Activated CD8-positive, alpha-beta T cell treated with anti-CD3 and anti-CD28 coated beads, Interleukin-2, amount 10 ng/mL, durations not matched to agents 7 days and 5 days (primary cell): ENCODE data around the gene STX1B. TPM values are rescaled to one million over a fixed set of nuclear protein-coding genes. Genes with fewer than 3 reads are reported as not detected.
A peak's percentile ranks its signal among the peaks of the same experiment; 100 is the strongest.

Experiments used
- ATAC-seq: fragments of 150-1000 bp; cut with Tn5 transposase; one replicate; pipeline ENCODE4 v1.10.0; 2021; ENCODE audit warnings: moderate library complexity
- CTCF ChIA-PET: fragments of 350-600 bp; sonication (Branson Sonifier 250); formaldehyde crosslinking; loops from one replicate; lab custom pipeline; 2021; ENCODE audit warnings: antibody characterized with exemption; lab: Charles Lee
- POLR2A ChIA-PET: fragments of 350-600 bp; sonication (Branson Sonifier 250); formaldehyde crosslinking; loops from one replicate; lab custom pipeline; 2021; ENCODE audit warnings: antibody characterized with exemption; lab: Charles Lee
- DNase-seq: peaks from one replicate; pipeline ENCODE4 v3.0.0-alpha.2; 2020
- H3K27ac Mint-ChIP-seq: one replicate; pipeline ENCODE4 v1.8.0; 2021; ENCODE audit warnings: mild to moderate bottlenecking, mixed read lengths
- H3K27me3 Mint-ChIP-seq: one replicate; pipeline ENCODE4 v1.8.0; 2021; ENCODE audit warnings: low read depth, mixed read lengths
- H3K36me3 Mint-ChIP-seq: one replicate; pipeline ENCODE4 v1.8.0; 2021; ENCODE audit warnings: low read depth, mixed read lengths
- H3K4me1 Mint-ChIP-seq: one replicate; pipeline ENCODE4 v1.8.0; 2021; ENCODE audit warnings: low read depth, mixed read lengths
- H3K4me3 Mint-ChIP-seq: one replicate; pipeline ENCODE4 v1.8.0; 2021; ENCODE audit warnings: mild to moderate bottlenecking, mixed read lengths
- H3K9me3 Mint-ChIP-seq: one replicate; pipeline ENCODE4 v1.8.0; 2022; ENCODE audit warnings: mixed read lengths; ENCODE audit not compliant: insufficient read depth
- total RNA-seq, 2 experiments: library from RNA; stranded (reverse); gene quantifications; one replicate each; pipeline ENCODE4 v1.2.3, GENCODE V29; 2021

Gene STX1B
- total RNA-seq, 2 experiments from 2014 or later: 1.7 to 2.2 TPM

DNA sequence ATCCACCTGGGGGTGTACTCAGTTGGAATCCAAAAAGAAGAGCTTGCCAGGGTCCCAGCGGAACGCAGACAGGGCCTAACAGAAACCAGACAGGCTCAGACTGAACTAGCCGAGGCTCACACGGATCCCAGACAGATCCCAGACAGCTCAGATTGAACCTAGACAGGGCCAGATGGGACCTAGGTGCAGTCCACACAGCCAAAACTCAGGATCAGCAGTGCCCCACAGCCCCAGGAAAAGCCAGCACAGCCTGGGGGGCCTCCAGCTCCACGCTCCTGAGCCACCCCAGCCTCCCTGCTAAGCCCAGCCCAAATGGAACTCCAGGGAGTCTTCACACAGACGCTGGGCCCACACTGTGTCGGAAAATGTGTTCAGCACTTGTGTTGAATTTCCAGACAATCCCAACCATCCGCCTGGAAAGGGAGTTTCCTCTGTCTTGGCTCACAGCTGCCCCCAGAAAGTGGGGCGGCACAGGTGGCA, 7.5 kb downstream of the STX1B start:
- ChIA-PET POLR2A (interaction anchor here (0.6 kb wide), 2 partner anchors 17 to 112 kb away, joined by 3 read pairs; no protein-coding TSS in a partner anchor), CTCF (interaction anchor here (1.1 to 2.1 kb wide), 2 partner anchors 19 to 139 kb away, joined by 3 to 9 read pairs; partner anchors contain the start of gene HSD3B7)
- ATAC-seq (no peak), DNase-seq (no peak)
- Mint-ChIP-seq H3K27ac (no peak overlapping the region), H3K4me3 (no peak overlapping the region), H3K36me3 (no peaks in the 10 kb centered on the region), H3K27me3 (peaks cover 19% of the 10 kb centered on the region), H3K4me1 (no peaks in the 10 kb centered on the region), H3K9me3 (no peaks in the 10 kb centered on the region)

DNA sequence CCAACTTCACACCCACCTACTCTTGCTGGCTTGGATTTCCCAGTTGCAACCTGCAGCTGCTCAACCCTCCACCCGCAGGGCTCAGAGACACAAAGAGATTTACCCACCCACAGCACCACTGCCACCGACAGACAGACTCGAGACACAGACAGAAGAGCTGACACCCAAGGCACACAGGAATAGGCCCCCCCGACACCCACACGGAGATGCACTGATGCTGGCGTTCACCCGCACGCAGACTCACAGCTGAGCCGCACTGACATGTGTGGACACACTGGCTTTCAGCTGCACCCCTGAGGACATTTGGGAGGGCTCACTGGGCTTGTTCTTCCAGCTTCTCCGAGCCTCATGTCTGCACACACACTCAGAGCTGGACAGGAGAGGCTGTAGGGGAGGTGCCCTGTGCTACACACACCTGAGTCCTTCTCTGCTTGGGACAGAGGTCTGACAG, 8.2 kb downstream of the STX1B start:
- Mint-ChIP-seq H3K4me1 (no peaks in the 10 kb centered on the region), H3K4me3 (no peak overlapping the region), H3K27ac (no peak overlapping the region), H3K27me3 (peaks cover 14% of the 10 kb centered on the region), H3K9me3 (no peaks in the 10 kb centered on the region), H3K36me3 (no peaks in the 10 kb centered on the region)
- DNase-seq (no peak), ATAC-seq (no peak)
- CTCF ChIA-PET: interaction anchor here (1.1 kb wide), 1 partner anchor 140 kb away, joined by 3 read pairs; no protein-coding TSS in a partner anchor
- POLR2A ChIA-PET: no interaction called here

DNA sequence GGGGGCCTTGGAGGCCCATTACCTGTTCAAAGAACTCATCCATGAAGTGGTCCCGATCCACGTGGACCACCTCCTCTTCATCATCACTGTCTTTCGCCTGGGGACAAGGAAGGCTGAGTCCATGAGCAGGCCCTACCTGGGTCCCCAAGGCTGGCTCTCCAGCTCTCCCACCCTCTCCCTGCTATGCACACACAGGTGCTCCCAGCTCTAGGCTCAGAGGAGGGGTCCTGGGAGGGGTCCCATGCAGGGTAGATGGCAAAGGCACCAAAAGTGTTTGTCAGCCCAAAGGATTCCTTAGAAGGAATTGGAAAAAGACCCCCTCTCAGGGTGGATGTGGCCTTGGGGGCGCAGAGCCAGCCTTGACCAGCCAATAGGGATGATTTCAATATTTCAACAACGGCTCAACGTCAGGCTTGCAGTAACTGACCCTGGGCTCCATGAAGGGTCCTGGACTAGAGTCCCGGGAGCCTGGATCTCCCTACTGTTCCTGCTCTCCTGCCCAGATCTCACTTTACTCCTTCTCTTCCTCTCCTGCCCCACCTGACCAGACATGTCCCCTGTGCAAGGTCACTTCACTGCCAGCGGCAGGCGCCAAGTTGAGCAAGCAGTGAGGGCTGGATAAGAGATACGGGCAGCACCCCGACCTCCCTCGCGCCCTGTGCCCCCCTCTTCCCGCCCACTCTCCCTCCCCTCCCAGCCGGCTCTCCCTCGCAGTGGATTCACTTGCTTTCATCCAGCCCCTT, 8.8 kb downstream of the STX1B start:
- no peak overlapping the region for H3K27ac Mint-ChIP-seq
- POLR2A ChIA-PET: no interaction called here
- peaks cover 3% of the 10 kb centered on the region for H3K4me1 Mint-ChIP-seq
- peaks cover 12% of the 10 kb centered on the region for H3K27me3 Mint-ChIP-seq
- DNase-seq: no peak
- no peaks in the 10 kb centered on the region for H3K36me3 Mint-ChIP-seq
- no peak overlapping the region for H3K4me3 Mint-ChIP-seq
- H3K9me3 Mint-ChIP-seq: no peaks in the 10 kb centered on the region
- CTCF ChIA-PET: interaction anchor here (1.1 kb wide), 1 partner anchor 140 kb away, joined by 3 read pairs; no protein-coding TSS in a partner anchor
- ATAC-seq: no peak

DNA sequence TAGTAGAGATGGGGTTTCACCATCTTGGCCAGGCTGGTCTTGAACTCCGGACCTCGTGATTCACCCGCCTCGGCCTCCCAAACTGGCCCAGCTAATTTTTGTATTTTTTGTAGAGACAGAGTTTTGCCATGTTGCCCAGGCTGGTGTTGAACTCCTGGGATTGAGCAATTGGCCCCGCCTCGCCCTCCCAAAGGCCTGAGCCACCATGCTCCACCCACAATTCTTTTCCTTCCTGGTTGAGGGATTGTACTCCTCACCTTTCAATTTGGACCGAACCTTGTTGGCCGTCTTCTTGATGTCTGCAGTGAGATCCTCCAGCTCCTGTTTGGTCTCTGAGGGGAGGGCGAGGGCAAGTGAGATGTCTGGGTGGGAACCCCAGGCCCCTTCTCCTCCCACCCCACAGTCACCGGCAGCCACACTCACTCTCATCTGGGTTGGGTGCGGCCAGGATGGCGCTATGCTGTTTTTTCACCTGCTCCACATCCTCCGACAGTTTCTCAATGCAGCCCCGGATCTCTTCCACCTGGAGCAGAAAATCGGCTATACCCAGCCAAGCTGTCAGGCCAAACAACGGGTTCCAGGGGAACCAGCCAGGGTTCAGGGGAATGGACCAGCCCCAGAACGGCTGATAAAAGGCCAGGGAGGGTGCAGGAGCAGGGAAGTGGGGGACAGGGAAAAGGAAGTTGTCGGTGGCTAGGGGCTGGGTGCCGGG, 9.6 kb downstream of the STX1B start:
- H3K4me3 Mint-ChIP-seq: no peak overlapping the region
- POLR2A ChIA-PET: no interaction called here
- no peak overlapping the region for H3K27ac Mint-ChIP-seq
- H3K9me3 Mint-ChIP-seq: no peaks in the 10 kb centered on the region
- DNase-seq (no peak), ATAC-seq (no peak)
- peaks cover 7% of the 10 kb centered on the region for H3K4me1 Mint-ChIP-seq
- no peaks in the 10 kb centered on the region for H3K36me3 Mint-ChIP-seq
- CTCF ChIA-PET: no interaction called here
- peaks cover 8% of the 10 kb centered on the region for H3K27me3 Mint-ChIP-seq

DNA sequence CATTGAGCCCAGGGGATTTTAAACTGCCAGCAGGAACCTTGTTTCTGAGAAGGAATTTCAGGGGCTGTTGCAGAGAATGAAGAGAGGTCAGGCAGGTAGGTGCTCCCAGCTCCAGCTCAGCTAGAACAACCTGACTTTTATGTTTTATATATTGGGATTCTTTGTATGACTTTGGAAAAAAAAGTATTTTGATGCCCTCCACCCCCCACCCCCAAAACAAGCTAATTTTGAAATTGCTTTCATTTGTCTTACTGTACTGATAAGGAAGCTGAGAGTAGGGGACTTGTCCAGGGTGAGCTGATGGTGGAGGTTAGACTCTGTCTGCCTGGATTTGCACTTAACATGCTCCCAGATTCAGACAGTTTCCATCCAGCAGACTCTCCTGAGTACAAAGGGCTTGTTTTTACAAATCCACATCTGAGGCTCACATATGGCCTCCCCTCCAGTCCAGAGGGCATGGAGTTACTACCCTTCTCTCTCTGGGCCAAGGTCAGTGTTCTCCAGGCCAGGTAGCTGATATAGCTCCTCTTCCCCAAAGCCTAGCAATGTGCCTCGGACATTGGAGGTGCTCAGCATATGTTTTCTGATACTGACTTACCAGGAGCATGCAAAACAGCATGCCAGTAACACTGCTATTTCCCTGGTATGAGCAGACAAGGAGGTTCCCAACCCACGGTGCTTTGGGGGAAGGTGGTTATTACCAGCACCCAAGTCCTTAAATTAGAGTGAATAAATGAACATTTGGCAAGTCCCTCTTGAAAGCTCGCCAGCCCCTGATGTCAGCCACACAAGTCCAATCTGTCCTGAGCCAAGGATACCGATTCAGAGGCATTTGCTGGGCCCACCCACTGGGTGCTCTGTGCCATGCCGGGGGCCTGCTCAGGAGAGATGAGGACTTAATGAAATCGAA, 11.3 kb downstream of the STX1B start:
- no peak overlapping the region for H3K4me3 Mint-ChIP-seq
- ATAC-seq (no peak), DNase-seq (no peak)
- ChIA-PET CTCF (interaction anchor here (0.7 to 1.9 kb wide), 6 partner anchors 13 to 512 kb away, joined by 3 to 5 read pairs (median 4); partner anchors contain the start of genes ZNF646 and ZNF668), POLR2A (no interaction called here)
- no peaks in the 10 kb centered on the region for H3K9me3 Mint-ChIP-seq
- H3K4me1 Mint-ChIP-seq: peaks cover 15% of the 10 kb centered on the region
- H3K27ac Mint-ChIP-seq: no peak overlapping the region
- peaks cover 4% of the 10 kb centered on the region for H3K27me3 Mint-ChIP-seq
- no peaks in the 10 kb centered on the region for H3K36me3 Mint-ChIP-seq

DNA sequence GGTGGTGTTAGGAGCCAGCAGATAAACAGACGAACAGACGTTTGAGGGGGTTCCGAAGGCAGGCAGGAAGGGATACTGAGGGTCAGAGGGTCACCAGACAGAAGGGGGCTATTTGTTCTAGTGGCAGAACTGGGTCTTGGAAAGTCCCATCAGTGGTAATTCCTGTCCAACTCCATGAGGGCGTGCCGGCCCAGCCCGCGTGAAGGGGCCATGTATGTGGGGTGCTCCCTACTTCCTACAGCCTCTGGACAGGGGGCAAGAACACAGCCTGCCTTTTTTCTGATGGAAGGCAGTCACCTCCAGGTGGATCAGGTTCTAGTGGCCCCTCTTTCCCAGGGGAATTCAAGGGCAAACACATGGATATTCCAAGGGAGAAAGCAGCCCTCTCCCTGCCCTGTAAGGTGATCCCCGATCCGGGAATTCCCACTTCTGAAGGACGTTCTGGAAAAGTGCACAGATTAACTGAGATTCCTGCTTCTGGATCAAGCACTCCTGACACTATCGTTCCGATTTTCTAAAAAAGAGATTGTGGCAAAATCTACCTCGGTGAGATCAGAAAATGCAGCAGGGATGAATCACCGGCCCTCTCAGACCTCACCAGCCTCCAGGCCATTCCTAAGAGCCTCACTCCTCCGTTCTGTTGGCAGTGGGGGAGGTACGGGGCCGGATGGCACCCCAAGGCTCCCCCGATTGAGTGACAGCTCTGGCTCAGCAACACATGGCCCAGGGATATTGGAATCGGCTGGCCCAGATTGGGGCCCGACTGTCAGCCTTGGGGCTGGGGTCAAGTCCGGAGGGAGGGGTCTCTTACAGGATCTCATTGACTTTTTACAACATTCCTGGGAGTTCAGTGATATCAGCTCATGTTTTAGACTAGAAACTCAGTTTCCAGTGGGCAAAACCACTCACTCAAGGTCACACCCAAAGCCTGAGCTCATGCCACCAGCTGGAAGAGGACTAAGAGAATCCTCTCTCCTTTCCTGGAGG, 12.4 kb downstream of the STX1B start:
- Mint-ChIP-seq H3K36me3 (no peaks in the 10 kb centered on the region), H3K9me3 (no peaks in the 10 kb centered on the region), H3K27me3 (peaks cover 4% of the 10 kb centered on the region), H3K27ac (no peak overlapping the region), H3K4me3 (peak overlapping the region; percentile 62), H3K4me1 (peaks cover 25% of the 10 kb centered on the region)
- CTCF ChIA-PET: interaction anchor here (1.0 to 1.9 kb wide), 7 partner anchors 13 to 462 kb away, joined by 3 to 6 read pairs (median 4); partner anchors contain the start of genes HSD3B7, ZNF646 and ZNF668
- ATAC-seq (no peak), DNase-seq (no peak)
- POLR2A ChIA-PET: interaction anchor here (0.6 to 1.6 kb wide), 6 partner anchors 8 to 144 kb away, joined by 3 to 13 read pairs (median 5); partner anchors contain the start of genes KAT8, ZNF646 and ZNF668

DNA sequence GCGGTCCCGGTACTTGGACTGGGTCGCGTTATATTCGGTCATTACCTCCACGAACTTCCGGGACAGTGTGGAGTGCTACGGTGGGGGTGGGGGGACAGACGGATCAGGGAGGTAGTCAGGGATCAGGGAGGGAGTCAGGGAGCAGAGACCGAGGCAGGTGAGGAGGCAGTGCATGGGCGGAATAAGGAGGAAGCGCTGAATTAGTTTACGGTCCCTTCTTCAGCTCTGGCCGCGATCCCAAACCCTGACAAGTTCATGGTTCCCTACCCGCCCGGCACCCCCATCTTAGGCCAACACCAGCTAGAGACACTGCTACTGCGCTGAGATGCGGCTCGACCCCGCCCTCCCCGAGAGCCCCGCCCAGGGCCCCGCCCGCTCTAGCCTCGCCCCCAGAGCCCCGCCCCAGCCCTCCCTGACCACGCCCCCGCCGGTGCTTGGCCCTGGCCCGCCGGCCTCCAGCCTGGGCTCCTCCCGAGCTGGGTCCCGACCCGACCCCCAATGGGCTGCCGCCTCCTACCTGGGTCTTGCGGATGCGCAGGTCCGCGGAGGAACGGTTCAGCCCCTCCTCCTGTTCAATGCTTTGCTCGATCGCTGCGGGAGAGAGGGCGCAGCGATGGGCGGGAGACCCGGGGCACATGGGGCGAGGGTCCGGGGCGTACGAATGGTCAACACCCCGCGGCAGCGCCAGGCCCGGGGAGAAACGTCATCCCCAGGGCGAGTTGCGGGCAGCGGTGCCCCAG, 13.3 kb downstream of the STX1B start:
- CTCF ChIA-PET: interaction anchor here (1.0 to 1.2 kb wide), 3 partner anchors 13 to 463 kb away, joined by 3 to 6 read pairs (median 4); partner anchors contain the start of gene HSD3B7
- peak; percentile 99 for ATAC-seq
- Mint-ChIP-seq H3K27me3 (peaks cover 4% of the 10 kb centered on the region), H3K27ac (peak overlapping the region; percentile 94), H3K4me1 (peaks cover 32% of the 10 kb centered on the region), H3K4me3 (peak overlapping the region; percentile 92), H3K9me3 (no peaks in the 10 kb centered on the region), H3K36me3 (no peaks in the 10 kb centered on the region)
- DNase-seq: peak; percentile 90
- POLR2A ChIA-PET: interaction anchor here (0.6 to 1.6 kb wide), 7 partner anchors 9 to 183 kb away, joined by 3 to 13 read pairs (median 5); partner anchors contain the start of genes FUS, KAT8, ZNF646 and ZNF668

DNA sequence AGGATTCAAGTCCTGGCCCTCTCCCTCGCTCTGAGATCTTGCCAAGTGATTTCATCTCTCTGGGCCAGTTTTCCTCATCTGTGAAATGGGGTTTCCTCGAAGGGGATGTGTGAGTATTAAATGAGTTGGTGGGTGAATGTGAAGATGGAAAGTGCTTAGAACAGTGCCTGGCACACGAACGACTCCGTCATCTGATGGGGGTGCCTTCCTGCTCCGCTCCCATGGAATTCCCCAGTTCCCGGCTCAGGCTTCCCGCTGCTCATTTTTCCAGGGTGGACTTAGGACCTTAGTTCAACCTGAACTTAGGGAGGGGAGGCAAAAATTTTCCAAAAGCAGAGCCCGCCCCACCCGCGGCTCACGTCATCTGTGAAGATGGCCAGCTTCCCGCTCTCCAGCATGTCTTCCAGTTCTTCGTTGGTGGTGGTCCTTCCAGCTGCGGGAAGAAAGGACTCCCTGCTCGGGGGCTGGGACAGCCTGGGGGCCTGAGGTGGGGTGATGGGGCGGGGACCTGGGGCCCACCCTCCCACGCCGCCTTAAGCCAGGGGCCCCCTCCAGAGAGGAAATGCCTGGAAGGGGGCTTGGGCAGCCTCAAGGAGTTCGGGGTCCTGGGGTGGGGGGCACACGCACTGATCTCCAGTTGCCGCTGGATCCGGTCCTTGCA, 14.0 kb downstream of the STX1B start:
- Mint-ChIP-seq H3K9me3 (no peaks in the 10 kb centered on the region), H3K36me3 (no peaks in the 10 kb centered on the region), H3K27ac (peak overlapping the region; percentile 94), H3K4me3 (peak overlapping the region; percentile 92), H3K4me1 (peaks cover 34% of the 10 kb centered on the region), H3K27me3 (peaks cover 2% of the 10 kb centered on the region)
- CTCF ChIA-PET: interaction anchor here (1.0 to 1.2 kb wide), 3 partner anchors 12 to 464 kb away, joined by 3 to 6 read pairs (median 4); partner anchors contain the start of gene HSD3B7
- ATAC-seq (no peak), DNase-seq (no peak)
- POLR2A ChIA-PET: interaction anchor here (1.0 to 1.6 kb wide), 4 partner anchors 10 to 184 kb away, joined by 3 to 13 read pairs (median 6); partner anchors contain the start of genes FUS, ZNF646 and ZNF668

DNA sequence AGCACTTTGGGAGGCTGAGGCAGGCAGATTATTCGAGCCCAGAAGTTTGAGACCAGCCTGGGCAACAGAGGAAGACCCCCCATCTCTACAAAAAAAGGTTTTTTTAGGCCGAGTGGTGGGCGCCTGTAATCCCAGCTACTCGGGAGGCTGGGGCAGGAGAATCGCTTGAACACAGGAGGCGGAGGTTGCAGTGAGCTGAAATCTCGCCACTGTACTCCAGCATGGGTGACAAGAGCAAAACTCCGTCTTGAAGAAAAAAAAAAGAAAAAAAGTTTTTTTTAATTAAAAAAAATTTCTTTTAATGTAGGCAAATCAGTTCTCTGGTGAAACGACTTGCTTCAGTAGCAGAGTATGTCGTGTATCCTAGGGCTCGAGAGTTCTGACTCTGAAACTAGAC, 14.5 kb downstream of the STX1B start:
- ATAC-seq: no peak
- no peaks in the 10 kb centered on the region for H3K9me3 Mint-ChIP-seq
- H3K4me1 Mint-ChIP-seq: peaks cover 38% of the 10 kb centered on the region
- H3K27ac Mint-ChIP-seq: peak overlapping the region; percentile 67
- DNase-seq: no peak
- CTCF ChIA-PET: no interaction called here
- peaks cover 2% of the 10 kb centered on the region for H3K27me3 Mint-ChIP-seq
- POLR2A ChIA-PET: interaction anchor here (1.6 kb wide), 2 partner anchors 77 to 146 kb away, joined by 6 to 13 read pairs; partner anchors contain the start of genes ZNF646 and ZNF668
- H3K4me3 Mint-ChIP-seq: peak overlapping the region; percentile 92
- no peaks in the 10 kb centered on the region for H3K36me3 Mint-ChIP-seq
